Hepatocyte (in vitro differentiated cells): ENCODE data around the gene SOX8. TPM values are rescaled to one million over a fixed set of nuclear protein-coding genes. Genes with fewer than 3 reads are reported as not detected.

Experiments used
- DNase-seq: peaks from one replicate; pipeline ENCODE4 v3.0.0-alpha.2; 2016; ENCODE audit warnings: low spot score
- H2AFZ ChIP-seq: fragments of 200-600 bp; sonication (generic); 2 replicates; pipeline ENCODE4 v1.6.0; 2016; ENCODE audit warnings: antibody characterized with exemption, mild to moderate bottlenecking
- H3K27ac ChIP-seq: fragments of 200-600 bp; sonication (generic); 2 replicates; pipeline ENCODE4 v1.5.1; 2016; ENCODE audit warnings: mild to moderate bottlenecking
- H3K27me3 ChIP-seq: fragments of 200-600 bp; sonication (generic); 2 replicates; pipeline ENCODE4 v1.6.1; 2016
- H3K36me3 ChIP-seq: fragments of 200-600 bp; sonication (generic); replicated peaks from 2 replicates; pipeline ENCODE4 v1.5.1; 2016; ENCODE audit warnings: low read depth; ENCODE audit not compliant: insufficient read depth
- H3K4me1 ChIP-seq: fragments of 200-600 bp; sonication (generic); 2 replicates; pipeline ENCODE4 v1.5.1; 2016; ENCODE audit warnings: mild to moderate bottlenecking, moderate library complexity; ENCODE audit not compliant: insufficient read depth
- H3K4me2 ChIP-seq: fragments of 200-600 bp; sonication (generic); 2 replicates; pipeline ENCODE4 v1.6.0; 2016
- H3K4me3 ChIP-seq: fragments of 200-600 bp; sonication (generic); 2 replicates; pipeline ENCODE4 v1.5.1; 2016; ENCODE audit warnings: mild to moderate bottlenecking
- H3K79me2 ChIP-seq: fragments of 200-600 bp; sonication (generic); 2 replicates; pipeline ENCODE4 v1.6.0; 2017; ENCODE audit warnings: mild to moderate bottlenecking
- H3K9me2 ChIP-seq: fragments of 200-600 bp; sonication (generic); replicated peaks from 2 replicates; pipeline ENCODE4 v1.6.0; 2017; ENCODE audit warnings: mild to moderate bottlenecking; ENCODE audit not compliant: insufficient read depth
- H3K9me3 ChIP-seq: fragments of 200-600 bp; sonication (generic); 2 replicates; pipeline ENCODE4 v1.5.1; 2016; ENCODE audit warnings: low read depth, mild to moderate bottlenecking
- H4K20me1 ChIP-seq: fragments of 200-600 bp; sonication (generic); 2 replicates; pipeline ENCODE4 v1.6.0; 2016; ENCODE audit warnings: mild to moderate bottlenecking; ENCODE audit not compliant: insufficient read depth, poor library complexity, severe bottlenecking
- EZH2 ChIP-seq: fragments of 200-600 bp; sonication (generic); IDR thresholded peaks from 2 replicates; pipeline ENCODE4 v1.6.1; 2016; ENCODE audit warnings: antibody characterized with exemption, mild to moderate bottlenecking, borderline replicate concordance
- EZH2phosphoT487 ChIP-seq: fragments of 200-600 bp; sonication (generic); IDR thresholded peaks from one replicate; pipeline ENCODE4 v1.6.1; 2018; ENCODE audit warnings: antibody characterized with exemption, mild to moderate bottlenecking, low read depth, moderate library complexity; ENCODE audit not compliant: unreplicated experiment, severe bottlenecking
- WGBS: methylation state at CpG from one replicate; pipeline ENCODE4 v1.1.6; 2016; ENCODE audit warnings: low lambda C conversion rate; ENCODE audit errors: missing lambda C conversion rate; 5-methylcytosine and 5-hydroxymethylcytosine counted together
- polyA plus RNA-seq: library from polyadenylated mRNA; unstranded; fragments of >200 nt; fragmentation: Nextera tagmentation; extraction: Ambion mirVana; gene quantifications from 2 replicates; pipeline ENCODE4 v1.2.1, GENCODE V29; 2016
- total RNA-seq: library from RNA; depleted of rRNA; stranded (reverse); fragments of >200 nt; gene quantifications from 2 replicates; pipeline ENCODE4 v1.2.3, GENCODE V29; 2014
- TF ChIP-seq, protein P1 (sequence below): fragments of 200-600 bp; sonication (generic); IDR thresholded peaks from 2 replicates; pipeline ENCODE4 v1.5.1; 2016; ENCODE audit warnings: antibody characterized with exemption, mild to moderate bottlenecking; ENCODE audit not compliant: poor library complexity

The SOX8 gene
- total and polyA plus RNA-seq, 2 experiments from 2014 or later: 3.8 to 4.7 TPM

- no peak for DNase-seq
- peaks cover 2% of the 10 kb centered on the region for H4K20me1 ChIP-seq
- no peak overlapping the region for H3K4me2 ChIP-seq
- no peak overlapping the region for H3K4me3 ChIP-seq
- no peaks in the 10 kb centered on the region for H3K9me3 ChIP-seq
- H3K4me1 ChIP-seq: peaks cover 14% of the 10 kb centered on the region
- no peaks in the 10 kb centered on the region for H3K9me2 ChIP-seq
- WGBS: 97% methylated on average over 50 of the region's 78 CpGs
- H3K27ac ChIP-seq: no peak overlapping the region
- no peak overlapping the region for H2AFZ ChIP-seq
- TF ChIP-seq, protein P1, sequence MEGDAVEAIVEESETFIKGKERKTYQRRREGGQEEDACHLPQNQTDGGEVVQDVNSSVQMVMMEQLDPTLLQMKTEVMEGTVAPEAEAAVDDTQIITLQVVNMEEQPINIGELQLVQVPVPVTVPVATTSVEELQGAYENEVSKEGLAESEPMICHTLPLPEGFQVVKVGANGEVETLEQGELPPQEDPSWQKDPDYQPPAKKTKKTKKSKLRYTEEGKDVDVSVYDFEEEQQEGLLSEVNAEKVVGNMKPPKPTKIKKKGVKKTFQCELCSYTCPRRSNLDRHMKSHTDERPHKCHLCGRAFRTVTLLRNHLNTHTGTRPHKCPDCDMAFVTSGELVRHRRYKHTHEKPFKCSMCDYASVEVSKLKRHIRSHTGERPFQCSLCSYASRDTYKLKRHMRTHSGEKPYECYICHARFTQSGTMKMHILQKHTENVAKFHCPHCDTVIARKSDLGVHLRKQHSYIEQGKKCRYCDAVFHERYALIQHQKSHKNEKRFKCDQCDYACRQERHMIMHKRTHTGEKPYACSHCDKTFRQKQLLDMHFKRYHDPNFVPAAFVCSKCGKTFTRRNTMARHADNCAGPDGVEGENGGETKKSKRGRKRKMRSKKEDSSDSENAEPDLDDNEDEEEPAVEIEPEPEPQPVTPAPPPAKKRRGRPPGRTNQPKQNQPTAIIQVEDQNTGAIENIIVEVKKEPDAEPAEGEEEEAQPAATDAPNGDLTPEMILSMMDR: no peak
- TF ChIP-seq EZH2phosphoT487: no peak
- TF ChIP-seq EZH2: no peak
- no peaks in the 10 kb centered on the region for H3K36me3 ChIP-seq
- H3K27me3 ChIP-seq: peaks cover 16% of the 10 kb centered on the region
- no peaks in the 10 kb centered on the region for H3K79me2 ChIP-seq
These were observed 3.4 kb downstream of the SOX8 start for GRCh38 chr16:984736-985636.

GRCh38 chr16:985646-986400 lies 4.3 kb downstream of the SOX8 start:
- no peak for DNase-seq
- Histone ChIP-seq H3K27ac (no peak overlapping the region), H3K79me2 (no peaks in the 10 kb centered on the region), H3K4me2 (no peak overlapping the region), H3K4me3 (no peak overlapping the region), H3K9me3 (no peaks in the 10 kb centered on the region), H2AFZ (no peak overlapping the region), H3K9me2 (no peaks in the 10 kb centered on the region), H3K4me1 (peaks cover 9% of the 10 kb centered on the region), H3K27me3 (peaks cover 10% of the 10 kb centered on the region), H4K20me1 (peaks cover 2% of the 10 kb centered on the region), H3K36me3 (no peaks in the 10 kb centered on the region)
- TF ChIP-seq, protein P1: no peak
- TF ChIP-seq EZH2phosphoT487 (no peak), EZH2 (no peak)
- 91% methylated on average over 32 of the region's 32 CpGs for WGBS

- Histone ChIP-seq H3K9me3 (no peaks in the 10 kb centered on the region), H3K27ac (no peak overlapping the region), H3K4me2 (no peak overlapping the region), H3K27me3 (peaks cover 10% of the 10 kb centered on the region), H2AFZ (no peak overlapping the region), H3K79me2 (no peaks in the 10 kb centered on the region), H3K4me3 (no peak overlapping the region), H3K36me3 (no peaks in the 10 kb centered on the region), H4K20me1 (peaks cover 2% of the 10 kb centered on the region), H3K9me2 (no peaks in the 10 kb centered on the region), H3K4me1 (peaks cover 9% of the 10 kb centered on the region)
- DNase-seq: no peak
- TF ChIP-seq EZH2 (no peak), EZH2phosphoT487 (no peak)
- TF ChIP-seq, protein P1: no peak
- WGBS: 86% methylated on average over 8 of the region's 8 CpGs
These were observed 4.8 kb downstream of the SOX8 start for GRCh38 chr16:986411-986810.
